ENCODE measurements around the gene KRT72.

Gene KRT72

GRCh38 chr12:52600941-52601481 is at the start of gene KRT72:
TSS of gene KRT72 (minus strand) at chr12:52601463. CDS start at chr12:52601452, 11 bp downstream.
- DNase-seq (ENCODE audit: low read depth in 2 of 2, low spot score in 1 of 2), result no peak

GRCh38 chr12:52650520-52651081 is 49.3 kb upstream of the KRT72 start:
- no peak for DNase-seq (ENCODE audit: low read depth in 2 of 2, low spot score in 1 of 2)

- DNase-seq (ENCODE audit: low read depth in 2 of 2, low spot score in 1 of 2), result no peak
These were observed 47.8 kb upstream of the KRT72 start for GRCh38 chr12:52649066-52649465.

GRCh38 chr12:52648012-52648550 is 46.8 kb upstream of the KRT72 start:
- no peak for DNase-seq (ENCODE audit: low read depth in 2 of 2, low spot score in 1 of 2)

- DNase-seq (ENCODE audit: low read depth in 2 of 2, low spot score in 1 of 2), result no peak
These were observed 46.3 kb upstream of the KRT72 start for GRCh38 chr12:52647601-52648000.

GRCh38 chr12:52646613-52647012 is 45.4 kb upstream of the KRT72 start:
- DNase-seq (ENCODE audit: low read depth in 2 of 2, low spot score in 1 of 2), result no peak

GRCh38 chr12:52645982-52646381 is 44.7 kb upstream of the KRT72 start:
- no peak for DNase-seq (ENCODE audit: low read depth in 2 of 2, low spot score in 1 of 2)

- DNase-seq (ENCODE audit: low read depth in 2 of 2, low spot score in 1 of 2), result no peak
These were observed 44.0 kb upstream of the KRT72 start for GRCh38 chr12:52645120-52645761.

- no peak for DNase-seq (ENCODE audit: low read depth in 2 of 2, low spot score in 1 of 2)
These were observed 42.8 kb upstream of the KRT72 start for GRCh38 chr12:52644078-52644415.

- DNase-seq (ENCODE audit: low read depth in 2 of 2, low spot score in 1 of 2), result no peak
These were observed 42.2 kb upstream of the KRT72 start for GRCh38 chr12:52643233-52644077.

- DNase-seq (ENCODE audit: low read depth in 2 of 2, low spot score in 1 of 2), result no peak
These were observed 40.2 kb upstream of the KRT72 start for GRCh38 chr12:52641468-52641867.

GRCh38 chr12:52637299-52637698 is 36.0 kb upstream of the KRT72 start:
- no peak for DNase-seq (ENCODE audit: low read depth in 2 of 2, low spot score in 1 of 2)

- no peak for DNase-seq (ENCODE audit: low read depth in 2 of 2, low spot score in 1 of 2)
These were observed 35.5 kb upstream of the KRT72 start for GRCh38 chr12:52636592-52637258.

- no peak for DNase-seq (ENCODE audit: low read depth in 2 of 2, low spot score in 1 of 2)
These were observed 34.9 kb upstream of the KRT72 start for GRCh38 chr12:52636189-52636588.

- no peak for DNase-seq (ENCODE audit: low read depth in 2 of 2, low spot score in 1 of 2)
These were observed 33.2 kb upstream of the KRT72 start for GRCh38 chr12:52634266-52635056.

- DNase-seq (ENCODE audit: low read depth in 2 of 2, low spot score in 1 of 2), result no peak
These were observed 32.1 kb upstream of the KRT72 start for GRCh38 chr12:52633383-52633782.

GRCh38 chr12:52632656-52633055 is 31.4 kb upstream of the KRT72 start:
- DNase-seq (ENCODE audit: low read depth in 2 of 2, low spot score in 1 of 2), result no peak

- DNase-seq (ENCODE audit: low read depth in 2 of 2, low spot score in 1 of 2), result no peak
These were observed 30.6 kb upstream of the KRT72 start for GRCh38 chr12:52631676-52632459.

GRCh38 chr12:52631264-52631663 is 30.0 kb upstream of the KRT72 start:
- no peak for DNase-seq (ENCODE audit: low read depth in 2 of 2, low spot score in 1 of 2)

Data from stimulated activated CD8-positive, alpha-beta memory T cell treated with anti-CD3 and anti-CD28 coated beads, Interleukin-4, amount 100 ng/mL, for 4 hours (primary cell).